Stimulated activated CD8-positive, alpha-beta memory T cell treated with anti-CD3 and anti-CD28 coated beads, Interleukin-7, amount 100 ng/mL, for 24 hours (primary cell): ENCODE measurements around the gene DAB1.

Experiments used
- DNase-seq: peaks from one replicate; pipeline ENCODE4 v3.0.0-alpha.2; 2020; ENCODE audit warnings: low read depth

Gene DAB1

GRCh38 chr1:57316291-57316690 lies 107.6 kb downstream of the DAB1 start:
- no peak for DNase-seq

DNA sequence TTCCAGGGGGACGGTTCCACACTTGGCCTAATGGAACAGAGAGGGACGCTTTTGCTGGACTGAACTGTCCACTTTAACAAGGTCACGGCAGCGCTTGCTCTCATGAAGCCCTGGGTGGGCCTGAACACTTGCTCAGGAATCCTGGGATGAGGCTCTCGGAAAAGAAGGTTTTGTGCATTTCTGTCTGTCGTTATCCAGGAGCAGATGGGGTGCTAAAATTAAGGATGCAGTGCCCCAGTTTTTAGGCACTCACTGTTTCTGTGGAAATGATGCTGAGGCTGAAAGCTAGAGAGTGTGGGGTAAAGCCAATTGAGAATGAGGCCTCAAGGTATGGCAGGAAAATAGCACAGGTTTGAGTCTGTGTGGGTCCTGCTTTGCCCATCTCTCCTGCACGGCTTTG lies 111.0 kb downstream of the DAB1 start:
- no peak for DNase-seq

DNA sequence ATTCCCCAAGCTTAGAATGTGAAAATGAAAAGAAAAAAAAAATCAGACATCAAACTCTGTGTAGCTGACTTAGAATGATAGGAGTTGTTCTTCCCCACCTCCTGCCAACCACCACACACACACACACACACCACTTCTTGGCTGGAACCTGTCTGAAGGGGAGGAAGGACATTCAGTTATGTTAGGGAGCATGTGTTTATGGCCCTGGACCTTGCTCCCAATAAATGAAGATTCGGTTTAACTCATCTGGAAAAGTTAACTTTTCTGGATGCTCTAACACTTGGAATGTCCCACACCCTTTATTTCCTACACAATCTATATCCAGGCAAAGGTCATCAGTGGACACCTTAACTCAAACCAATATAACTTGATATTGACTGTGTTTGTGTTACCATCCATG lies 112.4 kb downstream of the DAB1 start:
- no peak for DNase-seq

GRCh38 chr1:57311006-57311405 lies 112.9 kb downstream of the DAB1 start:
- no peak for DNase-seq

DNA sequence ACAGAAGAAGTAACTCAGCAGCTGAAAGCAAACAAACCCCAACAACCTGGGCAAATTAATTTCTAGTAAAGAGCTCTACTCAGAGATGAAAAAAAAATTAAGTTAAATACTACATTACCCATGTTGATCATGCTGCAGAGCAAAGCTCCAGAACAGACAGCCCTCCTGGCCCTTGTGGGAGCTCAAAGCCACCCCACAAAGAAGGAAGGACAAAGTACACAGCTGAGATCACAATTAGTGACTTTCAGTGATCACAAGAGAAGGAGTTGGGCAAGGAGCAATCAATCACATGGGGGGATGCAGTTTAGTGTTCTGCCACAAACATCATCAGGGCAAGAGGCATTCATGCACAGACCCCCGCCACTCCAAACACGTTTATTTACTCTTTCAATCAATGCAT lies 114.2 kb downstream of the DAB1 start:
- no peak for DNase-seq

DNA sequence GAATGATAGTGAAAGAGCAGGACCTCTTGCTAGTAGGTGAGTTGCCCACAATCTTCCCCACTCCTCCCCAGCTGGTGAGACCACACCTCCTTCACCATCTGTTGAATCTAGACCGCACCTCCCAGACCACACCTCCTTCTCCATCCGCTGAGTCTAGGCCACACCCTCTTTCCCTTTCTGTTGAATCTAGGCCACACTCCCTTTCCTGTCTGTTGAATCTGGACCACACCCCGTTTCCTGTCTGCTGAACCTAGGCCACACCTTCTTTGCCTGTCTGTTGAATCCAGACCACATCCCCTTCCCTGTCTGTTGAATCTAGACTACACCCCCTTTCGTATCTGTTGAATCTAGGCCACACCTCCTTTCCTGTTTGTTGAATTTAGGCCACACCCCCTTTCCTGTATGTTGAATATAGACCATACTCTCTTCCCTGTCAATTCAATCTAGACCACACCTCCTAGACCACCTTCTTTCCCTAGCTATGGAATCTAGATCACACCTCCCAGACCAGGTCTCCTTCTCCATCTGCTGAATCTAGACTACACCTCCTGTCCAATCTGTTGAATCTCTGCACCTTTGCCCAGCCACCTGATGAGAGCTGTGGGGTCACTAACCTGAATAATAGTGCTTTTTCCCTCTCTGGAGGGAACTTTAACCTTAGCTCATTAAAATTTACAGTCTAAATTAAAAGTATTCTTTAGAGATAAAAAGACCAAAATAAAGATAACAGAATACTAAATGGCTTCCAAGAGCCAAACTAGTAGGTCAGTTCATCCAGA lies 116.3 kb downstream of the DAB1 start:
- no peak for DNase-seq

DNA sequence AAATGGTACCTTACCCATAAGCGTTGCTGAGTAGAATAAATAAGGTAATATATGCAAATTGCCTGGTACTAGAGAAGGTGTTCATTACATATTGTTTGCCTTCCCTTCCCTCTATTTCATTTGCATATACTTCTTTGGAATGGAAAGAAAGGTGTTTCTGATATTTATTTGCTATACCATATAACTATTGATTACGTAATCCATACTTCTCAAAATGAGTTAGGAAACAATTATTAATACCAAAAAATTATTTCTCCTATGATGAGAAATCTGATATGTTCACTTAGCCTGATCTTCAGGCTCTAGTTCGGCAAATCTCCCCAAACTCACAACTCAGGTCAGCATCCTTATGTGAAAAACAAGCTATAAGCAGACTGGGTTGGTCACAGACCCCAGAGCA lies 119.3 kb downstream of the DAB1 start:
- no peak for DNase-seq

- DNase-seq, result no peak
Observed at GRCh38 chr1:57302812-57303596, 120.9 kb downstream of the DAB1 start.

DNA sequence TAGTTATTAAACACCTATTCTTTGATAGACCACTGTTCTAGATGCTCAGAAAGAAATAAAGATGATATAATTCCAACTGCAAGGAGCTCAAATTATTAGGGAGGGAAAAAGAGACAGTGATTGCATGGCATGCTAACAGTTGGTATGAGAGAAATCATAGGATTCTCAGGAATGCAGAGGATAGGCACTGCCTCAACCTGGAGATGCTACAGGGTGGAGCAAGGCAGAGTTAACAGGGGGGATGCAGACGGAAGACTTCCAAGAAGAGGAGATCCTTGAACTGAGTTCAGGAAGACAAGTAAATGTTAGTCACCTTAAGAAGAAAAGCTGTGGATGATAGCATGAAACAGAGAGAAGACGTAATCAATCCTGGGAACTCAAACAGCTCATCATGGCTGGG lies 123.7 kb downstream of the DAB1 start:
- DNase-seq, result no peak

DNA sequence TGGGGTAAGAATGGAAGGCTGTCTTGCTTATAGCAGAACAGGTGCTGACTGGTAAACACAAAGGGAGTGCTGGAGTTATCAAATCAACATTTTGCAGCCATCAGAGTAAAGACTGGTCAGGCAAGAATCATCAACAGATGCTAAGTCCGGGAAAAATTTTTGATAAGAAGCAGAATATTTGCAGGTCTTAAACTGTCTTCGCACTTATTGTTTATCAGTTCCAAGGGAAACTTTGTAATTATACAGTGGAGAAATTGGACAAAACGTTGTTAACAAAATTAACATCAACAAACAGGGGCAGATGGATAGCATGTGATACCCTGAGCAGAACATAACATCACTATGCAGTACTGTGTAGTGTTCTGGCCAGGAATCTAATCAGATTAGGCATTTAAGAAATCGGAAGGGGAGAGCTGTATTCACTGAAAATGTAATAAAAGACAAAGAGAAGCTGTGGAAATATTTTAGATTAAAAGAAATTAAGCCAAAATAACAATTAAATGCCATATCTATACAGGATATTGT lies 127.1 kb downstream of the DAB1 start:
- no peak for DNase-seq

- no peak for DNase-seq
Observed at GRCh38 chr1:57295326-57295725, 128.5 kb downstream of the DAB1 start.

GRCh38 chr1:57294177-57294576 lies 129.7 kb downstream of the DAB1 start:
- DNase-seq, result no peak

DNA sequence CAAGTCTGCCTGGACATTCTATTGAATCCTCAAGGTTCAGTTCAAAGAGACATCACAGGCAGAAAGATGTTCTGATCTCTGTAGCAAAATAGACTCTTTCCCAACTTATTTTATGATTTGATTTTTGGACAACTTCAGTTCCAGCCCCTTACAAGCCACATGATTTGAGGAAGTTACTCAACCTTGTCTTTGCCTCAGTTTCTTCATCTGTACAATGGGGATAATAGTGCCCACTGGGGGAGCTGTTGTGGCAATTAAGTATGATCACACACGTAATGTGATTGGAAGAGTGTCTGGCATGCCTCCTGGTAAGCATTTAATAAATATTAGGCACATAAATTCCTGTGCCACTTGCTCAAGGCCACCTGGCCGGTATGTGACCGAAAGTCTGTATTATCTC lies 130.6 kb downstream of the DAB1 start:
- no peak for DNase-seq

DNA sequence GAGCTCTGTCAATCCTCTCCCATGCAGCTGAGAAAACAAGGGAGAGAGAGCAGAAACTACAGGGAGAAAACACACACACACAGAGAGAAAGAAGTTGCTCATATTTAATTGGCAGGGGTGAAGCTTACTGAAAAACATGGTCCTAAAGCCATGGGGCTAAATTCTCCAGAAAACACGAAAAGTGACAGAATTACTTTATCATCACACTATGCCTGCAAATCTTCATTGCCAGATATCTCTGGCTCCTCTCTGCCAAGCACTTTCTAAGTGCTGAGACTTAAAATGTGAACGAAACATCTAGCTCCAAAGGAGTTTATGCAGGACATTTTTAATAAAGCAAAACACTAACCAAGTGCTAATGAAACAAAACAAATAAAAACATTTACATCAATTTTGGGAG lies 134.1 kb downstream of the DAB1 start:
- no peak for DNase-seq

DNA sequence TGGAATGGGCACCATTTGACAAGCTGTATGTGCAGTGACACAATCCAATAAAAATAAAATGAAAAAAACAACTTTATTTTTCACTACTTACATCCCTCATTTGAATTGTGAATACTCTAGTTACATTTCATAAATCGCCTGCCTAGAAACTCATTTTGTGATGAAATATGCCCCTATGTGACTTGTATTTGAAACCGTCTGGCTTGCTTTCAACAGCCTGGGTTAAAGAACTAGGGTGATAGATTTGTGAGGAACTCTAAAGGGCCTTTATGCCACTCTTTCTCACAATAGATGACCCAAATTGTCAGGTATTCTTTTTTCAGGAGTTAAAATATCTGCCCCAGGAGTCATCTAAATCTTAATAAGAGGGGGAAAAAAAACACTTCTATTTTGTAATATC lies 137.9 kb downstream of the DAB1 start:
- no peak for DNase-seq

DNA sequence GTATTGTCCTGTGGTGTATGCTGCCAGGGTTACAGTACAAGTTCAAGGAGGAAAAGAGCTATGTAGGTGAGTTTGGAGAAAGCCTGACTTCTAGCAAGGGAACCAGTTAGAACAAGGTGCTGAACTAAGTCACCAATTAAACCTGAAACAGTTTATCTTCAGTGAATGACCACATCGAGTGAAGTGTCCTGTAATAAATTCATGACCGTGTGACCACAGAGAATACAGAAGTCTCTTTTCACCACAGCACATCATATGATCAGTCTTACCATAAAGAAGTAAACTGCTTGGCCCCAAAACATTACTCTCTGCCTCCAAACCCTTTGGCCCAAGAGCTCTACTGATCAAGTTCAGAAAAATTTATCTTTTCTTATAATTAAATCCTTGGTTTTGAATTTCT lies 141.4 kb downstream of the DAB1 start:
- DNase-seq, result no peak

GRCh38 chr1:57281324-57281723 lies 142.5 kb downstream of the DAB1 start:
- DNase-seq, result no peak

GRCh38 chr1:57279909-57280666 lies 143.8 kb downstream of the DAB1 start:
- no peak for DNase-seq

DNA sequence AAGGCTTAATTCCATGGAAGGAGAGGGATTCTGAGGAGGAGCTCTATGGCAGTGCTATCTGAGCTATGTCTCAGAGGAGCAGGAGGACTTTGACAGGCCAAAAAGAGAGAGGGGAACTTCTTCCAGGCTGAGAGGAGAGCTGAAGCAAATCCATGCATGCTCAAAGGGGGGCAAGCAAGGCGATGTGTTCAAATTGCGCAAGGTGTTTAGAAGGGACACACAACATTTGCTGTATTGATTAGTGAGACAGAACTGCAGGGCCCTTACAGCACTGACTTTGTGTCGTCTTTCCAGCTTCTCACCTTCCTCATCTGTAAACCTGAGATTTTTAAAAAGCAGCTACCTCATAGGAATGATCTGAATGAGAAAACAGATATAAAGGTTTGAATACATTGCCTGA lies 145.3 kb downstream of the DAB1 start:
- DNase-seq, result no peak

DNA sequence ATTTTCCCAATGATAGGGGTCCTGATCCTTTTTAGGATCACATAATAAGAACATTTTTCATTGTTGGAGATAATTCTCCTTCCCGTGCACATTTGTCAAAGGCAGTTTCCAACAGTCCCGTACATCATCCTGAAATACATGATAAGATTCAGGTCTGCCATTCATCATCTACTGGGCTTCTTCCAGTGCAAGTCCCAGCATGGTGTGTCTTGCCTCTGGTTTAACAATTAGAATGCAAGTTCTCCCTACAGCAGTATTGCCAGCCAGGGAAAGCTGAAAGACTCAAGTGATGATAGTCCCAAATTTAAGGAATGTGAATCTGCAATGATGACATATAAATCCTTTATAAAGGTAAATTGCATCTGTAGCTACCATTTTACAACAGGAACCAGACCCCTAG lies 146.2 kb downstream of the DAB1 start:
- no peak for DNase-seq

- no peak for DNase-seq
Observed at GRCh38 chr1:57276918-57277317, 146.9 kb downstream of the DAB1 start.

- no peak for DNase-seq
Observed at GRCh38 chr1:57272601-57273000, 151.3 kb downstream of the DAB1 start.

- no peak for DNase-seq
Observed at GRCh38 chr1:57272150-57272549, 151.7 kb downstream of the DAB1 start.
